NT2/D1 (cell line): ENCODE data around the gene SMAD1.

Experiments used
- SUZ12 ChIP-seq: IDR thresholded peaks from 2 replicates; pipeline ENCODE4 v1.6.1; 2011; ENCODE audit not compliant: insufficient read length, insufficient read depth; ENCODE audit errors: extremely low read depth
- YY1 ChIP-seq: IDR thresholded peaks from 2 replicates; pipeline ENCODE4 v1.6.1; 2011; ENCODE audit not compliant: insufficient read length, insufficient read depth
- ZNF274 ChIP-seq: IDR thresholded peaks from 2 replicates; pipeline ENCODE4 v1.6.1; 2011; ENCODE audit warnings: mild to moderate bottlenecking, low read depth, low read length

DNA sequence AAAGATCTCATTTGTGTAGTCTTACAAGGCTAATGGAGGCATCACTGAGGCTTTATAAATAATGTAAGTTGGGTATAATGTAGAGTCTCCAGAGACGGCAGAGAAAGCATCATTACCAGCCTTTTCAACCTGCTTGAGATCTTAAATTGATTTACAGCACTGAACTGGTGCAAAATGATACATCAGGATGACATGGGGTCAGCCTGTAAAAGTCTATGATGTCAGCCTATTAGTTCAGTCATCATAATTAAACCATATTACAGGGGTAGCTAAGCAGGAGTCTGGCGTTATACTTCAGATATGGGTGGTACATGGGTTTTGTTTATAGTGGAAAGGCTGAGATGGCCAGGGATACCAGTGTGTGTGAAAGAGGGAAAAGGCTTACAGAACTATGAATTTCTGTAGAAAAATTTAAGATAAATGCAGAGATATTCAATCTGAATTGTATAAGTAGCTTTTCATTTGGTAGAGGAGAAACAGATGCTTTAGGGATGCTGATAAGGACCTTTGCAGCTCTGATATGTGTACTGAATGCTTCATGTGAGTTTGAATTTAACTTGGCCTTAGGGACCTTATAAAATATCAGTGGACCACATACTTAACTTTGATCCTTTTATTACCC lies 2.7 kb downstream of the SMAD1 start:
- TF ChIP-seq SUZ12, result no peak
- no peak for TF ChIP-seq ZNF274
- no peak for TF ChIP-seq YY1
